Psoas muscle (tissue), 8 donors: ENCODE measurements around the gene AGER. TPM values are rescaled to one million over a fixed set of nuclear protein-coding genes. Genes with fewer than 3 reads are reported as not detected.

Source experiments
- ATAC-seq, 4 donors: fragments of 200-7000 bp; cut with Tn5 transposase; one replicate each; pipeline ENCODE4 v1.9.1; 2020; ENCODE audit warnings: moderate library complexity in 3 of 4, mild to moderate bottlenecking in 2 of 4
- DNase-seq, 2 donors: peaks; one replicate each; pipeline ENCODE4 v3.0.0-alpha.2; 2020
- H3K27ac ChIP-seq: fragments of 200-600 bp; one replicate; pipeline ENCODE4 v1.8.0; 2022
- H3K27me3 ChIP-seq, 3 donors: fragments of 200-600 bp in 1 of 3; one replicate each; pipeline versions ENCODE4 v1.6.1 to v1.8.0; 2013 to 2022; ENCODE audit warnings: low read length in 2 of 3, mild to moderate bottlenecking in 2 of 3, moderate library complexity in 1 of 3; ENCODE audit not compliant: insufficient read depth in 3 of 3
- H3K36me3 ChIP-seq, 2 donors: fragments of 200-600 bp in 1 of 2; one replicate each; pipeline versions ENCODE4 v1.6.1 to v1.8.0; 2013 to 2022; ENCODE audit warnings: low read depth in 1 of 2, mild to moderate bottlenecking in 1 of 2, moderate library complexity in 1 of 2; ENCODE audit not compliant: insufficient read depth in 1 of 2
- H3K4me1 ChIP-seq: fragments of 200-600 bp; one replicate; pipeline ENCODE4 v1.8.0; 2022
- H3K4me3 ChIP-seq: fragments of 200-600 bp; one replicate; pipeline ENCODE4 v1.8.0; 2022; ENCODE audit warnings: mild to moderate bottlenecking
- H3K9me3 ChIP-seq: fragments of 200-600 bp; one replicate; pipeline ENCODE4 v1.8.0; 2022
- WGBS, 3 donors: extraction: QIAGEN DNeasy Blood & Tissue Kit; methylation state at CpG; one replicate each; pipeline versions ENCODE4 v1.1.6 to v1.1.7; 2013; 5-methylcytosine and 5-hydroxymethylcytosine counted together
- intact Hi-C, 2 donors: fragments of 100-400 bp; cut with DNase I; formaldehyde crosslinking; loops; one replicate each; pipeline versions ENCODE4 v1.11.0 to v1.14.2; 2022
- polyA plus RNA-seq, 3 donors: library from polyadenylated mRNA; stranded (reverse); fragments of 200-250 nt; gene quantifications; one replicate each; pipeline ENCODE4 v1.2.3, GENCODE V29; 2013
- total RNA-seq, 4 donors: library from RNA; stranded (reverse); fragmentation: NEBNext Ultra II Directional in 2 of 4; extraction: Animal tissue kit (Norgen Biotek cat#: 25700) in 2 of 4; gene quantifications; one replicate each; pipeline versions ENCODE4 v1.2.1 to v1.2.4, GENCODE V29; 2021 to 2023
- TF ChIP-seq, protein P1 (sequence below): fragments of 200-600 bp; IDR thresholded peaks from one replicate; pipeline ENCODE4 v1.8.0; 2022; ENCODE audit warnings: antibody characterized with exemption
- donor health status: healthy with polysubstance abuse.
- donor health status: DM: no; HTN: no; CAD: no; lungs with moderate emphysema.
- donor health status: Bipolar disorder and iron deficiency.
- donor health status: healthy.
- donor health status: DM: yes; HTN: yes; CAD: no.
- donor health status: DM: no; HTN: no; CAD: no.
- donor health status: DM: no; HTN: no; CAD: no.
- donor health status: DM: yes; HTN: yes; CAD: no.

AGER gene
- total and polyA plus RNA-seq, 7 donors, result 0.79 to 2.0 (median 1.2) TPM

DNA sequence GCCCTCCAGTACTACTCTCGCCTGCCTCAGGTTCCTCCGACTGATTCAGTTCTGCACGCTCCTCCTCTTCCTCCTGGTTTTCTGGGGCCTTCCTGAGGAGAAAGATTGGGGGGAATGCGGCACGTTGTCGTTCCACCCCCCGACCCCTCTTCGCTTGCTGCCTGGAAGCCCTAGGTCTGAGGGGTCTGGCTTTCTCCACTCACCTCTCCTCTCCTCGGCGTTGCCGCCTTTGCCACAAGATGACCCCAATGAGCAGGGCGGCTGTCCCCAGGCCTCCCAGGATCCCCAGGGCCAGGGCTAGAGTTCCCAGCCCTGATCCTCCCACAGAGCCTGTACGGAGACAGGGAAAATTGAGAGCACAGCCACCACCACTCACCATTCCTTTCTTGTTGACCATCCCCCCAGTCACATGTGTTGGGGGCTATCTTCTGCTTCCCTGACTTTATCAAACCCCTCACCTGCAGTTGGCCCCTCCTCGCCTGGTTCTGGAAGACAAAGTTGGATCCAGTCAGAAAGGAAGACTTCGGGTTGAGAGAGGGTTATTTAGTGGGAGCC lies 2.8 kb downstream of the AGER start:
- no peaks in the 10 kb centered on the region for H3K27me3 ChIP-seq
- H3K9me3 ChIP-seq, result no peaks in the 10 kb centered on the region
- 80 to 86% (median 82%) methylated on average over 15 of the region's 15 CpGs for WGBS, 3 donors
- TF ChIP-seq, protein P1, sequence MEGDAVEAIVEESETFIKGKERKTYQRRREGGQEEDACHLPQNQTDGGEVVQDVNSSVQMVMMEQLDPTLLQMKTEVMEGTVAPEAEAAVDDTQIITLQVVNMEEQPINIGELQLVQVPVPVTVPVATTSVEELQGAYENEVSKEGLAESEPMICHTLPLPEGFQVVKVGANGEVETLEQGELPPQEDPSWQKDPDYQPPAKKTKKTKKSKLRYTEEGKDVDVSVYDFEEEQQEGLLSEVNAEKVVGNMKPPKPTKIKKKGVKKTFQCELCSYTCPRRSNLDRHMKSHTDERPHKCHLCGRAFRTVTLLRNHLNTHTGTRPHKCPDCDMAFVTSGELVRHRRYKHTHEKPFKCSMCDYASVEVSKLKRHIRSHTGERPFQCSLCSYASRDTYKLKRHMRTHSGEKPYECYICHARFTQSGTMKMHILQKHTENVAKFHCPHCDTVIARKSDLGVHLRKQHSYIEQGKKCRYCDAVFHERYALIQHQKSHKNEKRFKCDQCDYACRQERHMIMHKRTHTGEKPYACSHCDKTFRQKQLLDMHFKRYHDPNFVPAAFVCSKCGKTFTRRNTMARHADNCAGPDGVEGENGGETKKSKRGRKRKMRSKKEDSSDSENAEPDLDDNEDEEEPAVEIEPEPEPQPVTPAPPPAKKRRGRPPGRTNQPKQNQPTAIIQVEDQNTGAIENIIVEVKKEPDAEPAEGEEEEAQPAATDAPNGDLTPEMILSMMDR, result no peak
- H3K36me3 ChIP-seq, result peaks cover 0 to 40% of the 10 kb centered on the region in 2 donors
- H3K4me1 ChIP-seq, result peaks cover 36% of the 10 kb centered on the region
- H3K4me3 ChIP-seq, result no peak overlapping the region
- intact Hi-C loops, result no loop called here
- no peak overlapping the region for H3K27ac ChIP-seq
- ATAC-seq, result no peak
- DNase-seq, result no peak

DNA sequence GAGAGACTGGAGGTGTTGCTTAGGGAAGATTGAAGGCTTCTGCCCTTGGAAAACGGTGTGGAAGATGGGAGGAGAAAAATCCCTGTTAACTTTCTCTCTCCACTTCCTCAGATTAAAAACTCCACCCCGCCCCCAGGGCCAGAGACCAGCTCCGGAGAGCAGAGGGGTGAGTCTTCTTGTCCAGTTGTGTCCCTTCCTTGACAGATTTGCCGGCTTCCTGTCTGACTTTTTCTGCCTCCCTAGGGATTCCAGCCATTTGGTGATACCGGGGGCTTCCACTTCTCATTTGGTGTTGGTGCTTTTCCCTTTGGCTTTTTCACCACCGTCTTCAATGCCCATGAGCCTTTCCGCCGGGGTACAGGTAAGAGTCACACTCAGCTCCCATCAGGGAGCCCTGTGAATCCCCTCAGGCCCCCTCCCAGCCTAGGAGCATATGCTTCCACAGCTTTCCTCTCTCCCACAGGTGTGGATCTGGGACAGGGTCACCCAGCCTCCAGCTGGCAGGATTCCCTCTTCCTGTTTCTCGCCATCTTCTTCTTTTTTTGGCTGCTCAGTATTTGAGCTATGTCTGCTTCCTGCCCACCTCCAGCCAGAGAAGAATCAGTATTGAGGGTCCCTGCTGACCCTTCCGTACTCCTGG lies 4.2 kb downstream of the AGER start:
- Histone ChIP-seq H3K4me1 (peaks cover 34% of the 10 kb centered on the region), H3K4me3 (peak overlapping the region; percentile 92)

DNA sequence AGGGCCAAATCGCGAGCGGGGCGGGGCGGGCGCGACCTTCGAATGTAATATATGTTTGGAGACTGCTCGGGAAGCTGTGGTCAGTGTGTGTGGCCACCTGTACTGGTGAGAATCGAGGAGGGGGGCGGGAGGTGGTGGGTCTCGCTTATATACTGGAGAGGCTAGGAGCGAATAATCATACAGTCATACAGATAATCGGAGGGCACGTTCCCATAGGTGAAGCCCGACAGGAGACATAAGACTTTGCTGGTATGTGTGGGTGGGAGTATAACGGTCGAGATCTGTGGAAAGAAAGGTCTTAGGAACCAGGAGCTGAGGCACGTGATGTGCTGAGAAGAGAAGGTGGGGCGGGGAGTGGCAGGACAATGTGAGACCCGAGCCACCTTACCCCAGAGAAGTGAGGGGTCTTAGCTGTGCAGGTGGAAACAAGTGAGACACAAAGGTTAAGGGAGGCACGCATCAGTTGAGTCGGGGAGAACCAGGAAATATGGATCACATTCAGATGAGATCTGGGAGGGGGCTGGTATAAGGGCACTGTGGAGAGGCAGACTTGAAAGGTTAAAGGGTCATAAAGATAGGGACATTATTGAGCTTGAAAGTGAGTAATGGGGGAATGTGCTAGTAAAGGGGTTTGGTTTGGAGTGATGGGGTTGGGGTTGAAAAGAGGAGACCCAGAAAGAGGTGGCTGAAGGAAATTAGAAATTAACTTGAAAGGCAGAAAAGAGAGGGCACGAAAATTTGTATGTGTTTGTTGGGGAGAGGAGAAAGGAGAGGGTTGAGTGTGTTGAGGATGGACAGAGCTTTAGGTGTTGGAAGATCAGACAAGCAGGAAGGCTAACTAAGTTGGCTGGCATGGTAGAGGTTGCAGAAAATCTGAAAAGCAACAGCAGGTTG lies 5.3 kb downstream of the AGER start:
- H3K27ac ChIP-seq, result peak overlapping the region; percentile 87
- H3K36me3 ChIP-seq, result peaks cover 0 to 37% of the 10 kb centered on the region in 2 donors
- intact Hi-C loops, result loop anchor here in 1 of 2 donors (5.0 kb wide), 1 partner anchor 51 kb away; the partner anchor contains the start of gene ATF6B
- DNase-seq (no peak), ATAC-seq (no peak)
- H3K9me3 ChIP-seq, result no peaks in the 10 kb centered on the region
- H3K27me3 ChIP-seq, result no peaks in the 10 kb centered on the region
- peak overlapping the region; percentile 92 for H3K4me3 ChIP-seq
- H3K4me1 ChIP-seq, result peaks cover 38% of the 10 kb centered on the region
- WGBS, 3 donors, result 2 to 5% (median 2%) methylated on average over 20 to 24 of the region's 24 CpGs
- TF ChIP-seq, protein P1, result no peak

More for the DNA sequence above, 4.2 kb downstream of the AGER start:
- H3K9me3 ChIP-seq, result no peaks in the 10 kb centered on the region
- H3K36me3 ChIP-seq, result peaks cover 0 to 37% of the 10 kb centered on the region in 2 donors
- TF ChIP-seq, protein P1, result no peak
- no peaks in the 10 kb centered on the region for H3K27me3 ChIP-seq
- ATAC-seq, result no peak
- DNase-seq, result no peak
- H3K27ac ChIP-seq, result peak overlapping the region; percentile 87
- WGBS, 3 donors, result 60 to 63% (median 61%) methylated on average over 10 of the region's 10 CpGs
- intact Hi-C loops, result loop anchor here in 1 of 2 donors (5.0 kb wide), 1 partner anchor 53 kb away; the partner anchor contains the start of gene ATF6B

- no peaks in the 10 kb centered on the region for H3K9me3 ChIP-seq
- intact Hi-C loops, result loop anchor here (2.0 to 5.0 kb wide), 2 partner anchors 49 to 51 kb away; partner anchors contain the start of gene ATF6B (in 2 of the 2)
- DNase-seq, result peak; percentile 93 to 94
- peak within 1 kb of the TSS; percentile 92 for H3K4me3 ChIP-seq
- H3K27ac ChIP-seq, result peak within 1 kb of the TSS; percentile 87
- TF ChIP-seq, protein P1, result no peak
- no peaks in the 10 kb centered on the region for H3K27me3 ChIP-seq
- peaks cover 38% of the 10 kb centered on the region for H3K4me1 ChIP-seq
- H3K36me3 ChIP-seq, result peaks cover 0 to 30% of the 10 kb centered on the region in 2 donors
- peak; percentile 86 to 88 (median 87) for ATAC-seq
- 0 to 1% (median 1%) methylated on average over 33 of the region's 33 CpGs for WGBS, 3 donors
Measured at GRCh38 chr6:32177788-32178546, 6.1 kb downstream of the AGER start, which contains the start of gene RNF5. RNF5 (plus strand) TSS chr6:32178405; CDS start chr6:32178512, 107 bp downstream.
